Left renal pelvis (tissue), 4 donors: ENCODE measurements around the gene PNMA8C. TPM values are rescaled to one million over a fixed set of nuclear protein-coding genes. Genes with fewer than 3 reads are reported as not detected.
"Not testable (repeated sequence)": the region's sequence is repeated elsewhere in the genome, so short reads cannot be mapped to it uniquely, and the experiment has no call there.

Source experiments
- DNase-seq, 4 donors: peaks; one replicate each; pipeline ENCODE4 v3.0.0-alpha.2; 2013; ENCODE audit warnings: low read depth in 4 of 4, low spot score in 3 of 4
- polyA plus RNA-seq, 4 donors: library from polyadenylated mRNA; unstranded; fragments of 120-200 nt; gene quantifications; one replicate each; pipeline ENCODE4 v1.2.1, GENCODE V29; 2013; ENCODE audit not compliant: insufficient read length in 4 of 4

Gene PNMA8C
- polyA plus RNA-seq, 4 donors = 0.50 to 6.7 (median 0.73) TPM

DNA sequence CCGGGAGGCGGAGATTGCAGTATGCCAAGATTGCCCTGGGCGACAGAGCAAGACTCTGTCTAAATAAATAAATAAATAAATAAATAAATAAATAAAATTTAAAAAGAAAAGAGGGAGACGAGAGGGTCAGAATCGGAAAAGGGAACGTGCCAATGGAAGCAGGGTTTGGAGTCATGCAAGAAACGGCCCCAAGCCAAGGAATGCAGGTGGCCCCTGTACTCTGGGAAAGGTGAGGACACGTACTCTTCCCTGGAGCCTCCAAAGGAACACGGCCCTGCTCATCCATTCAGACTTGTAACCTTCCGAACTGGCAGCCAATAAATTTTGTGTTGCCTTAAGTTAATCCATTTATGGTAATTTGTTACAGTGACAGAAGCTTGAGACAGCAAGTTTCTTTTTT lies 19.9 kb upstream of the PNMA8C start:
- DNase-seq = no peak

DNA sequence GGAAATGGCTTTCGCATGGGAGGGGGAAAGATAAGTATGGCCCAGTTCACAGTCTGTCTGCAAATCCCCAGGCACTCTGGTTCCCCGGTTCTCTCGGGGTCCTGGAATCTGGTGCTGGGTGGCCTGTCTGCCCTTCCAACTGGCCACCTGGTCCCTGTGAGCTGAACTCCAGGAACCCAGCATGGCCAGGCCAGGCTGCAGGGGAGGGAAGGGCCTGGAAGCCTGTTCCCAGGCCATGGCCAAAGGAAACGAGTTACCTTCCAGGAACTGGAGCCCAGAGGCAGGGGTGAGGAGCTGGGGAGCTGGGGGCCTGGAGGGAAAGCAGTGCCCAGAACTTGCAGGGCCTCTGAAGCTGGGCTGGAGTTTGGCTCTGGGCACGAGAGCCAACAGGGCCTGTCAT lies 19.1 kb upstream of the PNMA8C start:
- DNase-seq = no peak

DNA sequence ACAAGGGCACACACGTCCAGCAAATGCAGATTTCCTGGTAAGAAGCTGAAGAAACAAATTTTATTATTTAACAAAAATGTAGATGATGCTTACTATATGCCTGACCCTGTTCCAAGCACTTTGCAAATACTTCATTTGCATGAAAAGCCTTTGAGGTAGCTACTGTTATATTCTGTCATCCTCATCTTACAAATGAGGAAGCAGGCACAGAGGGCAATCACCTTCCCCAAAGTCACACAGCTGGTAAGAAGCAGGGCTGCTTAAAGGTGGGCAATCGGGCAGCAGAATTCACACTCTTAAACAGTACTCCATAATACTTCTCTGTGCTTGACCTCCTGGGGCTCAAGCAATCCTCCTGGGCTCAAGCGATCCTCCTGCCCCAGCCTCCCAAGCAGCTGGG lies 18.3 kb upstream of the PNMA8C start:
- DNase-seq = no peak

DNA sequence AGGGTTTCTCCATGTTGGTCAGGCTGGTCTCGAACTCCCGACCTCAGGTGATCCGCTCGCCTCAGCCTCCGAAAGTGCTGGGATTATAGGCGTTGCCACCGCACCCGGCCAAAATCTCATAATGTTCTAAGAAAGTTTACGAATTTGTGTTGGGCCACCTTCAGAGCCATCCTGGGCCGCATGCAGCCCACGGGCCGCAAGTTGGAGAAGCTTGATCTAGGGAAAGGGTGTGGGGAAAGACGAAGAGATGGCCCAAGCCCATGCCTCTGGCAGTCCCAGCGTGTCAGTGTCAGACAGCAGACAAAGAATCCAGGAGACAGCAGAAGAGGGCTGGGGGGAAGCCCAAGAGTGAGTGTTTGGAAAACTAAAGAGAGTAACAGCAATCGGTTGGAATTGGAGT lies 17.3 kb upstream of the PNMA8C start:
- no peak for DNase-seq

DNA sequence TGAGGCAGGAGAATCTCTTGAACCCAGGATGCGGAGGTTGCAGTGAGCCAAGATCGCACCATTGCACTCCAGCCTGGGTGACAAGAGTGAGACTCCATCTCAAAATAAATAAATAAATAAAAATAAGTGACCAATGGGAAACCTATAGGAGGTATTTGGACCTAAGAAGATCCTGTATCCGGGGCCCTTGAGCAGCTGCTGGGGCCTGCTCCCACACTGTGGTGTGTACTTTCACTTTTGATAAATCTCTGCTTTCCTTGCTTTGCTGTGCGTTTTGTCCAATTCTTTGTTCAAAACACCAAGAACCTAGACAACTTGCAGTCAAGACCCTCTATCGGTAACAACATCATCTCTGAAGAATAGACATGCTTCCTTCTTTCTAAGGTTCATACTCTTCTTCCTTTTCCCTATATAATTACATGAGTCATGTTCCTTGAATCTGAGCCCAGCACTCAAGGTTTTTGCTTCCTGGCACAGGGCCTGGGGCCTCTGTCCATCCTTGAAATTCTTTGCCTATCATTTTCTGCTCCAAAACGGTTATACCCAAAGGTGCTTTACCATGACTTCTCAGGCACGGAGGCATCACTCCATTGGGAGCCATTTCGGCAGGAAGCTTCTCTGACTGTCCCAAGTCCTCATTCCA lies 14.2 kb upstream of the PNMA8C start:
- no peak for DNase-seq

DNA sequence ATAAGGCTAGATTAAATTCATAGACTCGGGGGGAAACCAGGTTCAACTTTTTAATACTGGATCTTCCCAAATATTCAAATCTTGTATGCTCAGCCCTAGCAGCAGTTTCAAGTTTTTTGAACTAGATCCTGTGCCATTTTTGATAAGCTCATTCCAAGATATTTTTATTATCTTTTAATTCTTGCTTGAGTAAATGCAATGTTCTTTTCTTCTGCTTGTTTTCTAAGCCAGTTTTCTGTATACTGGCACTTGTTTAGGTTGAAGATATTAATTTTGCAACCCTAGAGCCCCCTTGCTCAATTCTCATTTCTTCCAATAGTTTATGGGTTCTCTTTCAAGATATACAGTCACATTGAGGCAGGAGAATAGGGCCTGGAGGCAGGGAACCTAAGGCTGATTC lies 13.1 kb upstream of the PNMA8C start:
- no peak for DNase-seq

DNA sequence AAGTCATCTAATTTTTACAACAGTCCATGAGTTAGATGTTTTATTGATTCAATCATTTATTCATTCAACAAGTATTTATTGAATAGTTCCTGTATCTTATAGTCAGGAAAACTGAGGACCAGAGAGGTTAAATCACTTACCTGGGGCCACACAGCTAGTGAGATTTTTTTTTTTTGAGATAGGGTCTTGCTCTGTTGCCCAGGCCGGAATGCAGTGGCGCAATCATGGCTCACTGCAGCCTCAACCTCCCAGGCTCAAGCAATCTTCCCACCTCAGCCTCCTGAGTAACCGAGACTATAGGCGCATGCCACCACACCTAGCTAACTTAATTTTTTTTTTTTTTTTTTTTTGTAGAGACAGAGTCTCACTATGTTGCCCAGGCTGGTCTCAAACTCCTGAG lies 7.0 kb upstream of the PNMA8C start:
- not testable (repeated sequence) for DNase-seq

DNA sequence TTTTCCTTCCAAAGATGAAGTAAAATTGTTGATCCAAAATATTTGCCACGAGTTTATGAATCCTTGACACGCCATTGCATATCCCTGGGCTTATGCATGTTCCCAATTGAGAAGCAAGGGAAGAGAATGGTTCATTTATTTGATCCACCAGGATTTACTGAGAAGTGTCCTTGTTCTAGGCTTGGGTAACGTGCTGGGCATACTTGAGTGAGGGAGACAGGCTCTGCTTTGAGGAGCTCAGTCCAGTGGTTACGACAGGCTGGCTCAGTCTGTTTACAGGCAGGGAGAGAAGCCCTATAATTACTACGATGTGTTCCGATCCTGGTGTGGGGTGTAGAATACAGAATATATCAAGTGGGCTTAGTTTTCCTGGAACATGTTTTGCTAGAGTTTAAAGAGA lies 6.3 kb upstream of the PNMA8C start:
- DNase-seq = no peak

DNA sequence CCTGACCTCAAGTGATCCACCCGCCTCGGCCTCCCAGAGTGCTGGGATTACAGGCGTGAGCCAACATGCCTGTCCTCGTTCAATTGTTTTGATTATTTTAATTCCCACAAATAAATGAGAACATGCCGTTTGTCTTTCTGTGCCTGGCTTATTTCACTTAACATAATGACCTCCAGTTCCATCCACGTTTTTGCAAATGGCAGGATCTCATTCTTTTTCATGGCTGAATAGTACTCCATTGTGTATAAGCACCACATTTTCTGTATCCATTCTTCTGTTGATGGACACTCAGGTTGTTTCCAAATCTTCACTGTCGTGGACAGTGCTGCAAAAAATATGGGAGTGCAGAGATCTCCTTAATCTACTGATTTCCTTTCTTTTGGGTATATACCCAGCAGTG lies 4.7 kb upstream of the PNMA8C start:
- DNase-seq = not testable (repeated sequence)

DNA sequence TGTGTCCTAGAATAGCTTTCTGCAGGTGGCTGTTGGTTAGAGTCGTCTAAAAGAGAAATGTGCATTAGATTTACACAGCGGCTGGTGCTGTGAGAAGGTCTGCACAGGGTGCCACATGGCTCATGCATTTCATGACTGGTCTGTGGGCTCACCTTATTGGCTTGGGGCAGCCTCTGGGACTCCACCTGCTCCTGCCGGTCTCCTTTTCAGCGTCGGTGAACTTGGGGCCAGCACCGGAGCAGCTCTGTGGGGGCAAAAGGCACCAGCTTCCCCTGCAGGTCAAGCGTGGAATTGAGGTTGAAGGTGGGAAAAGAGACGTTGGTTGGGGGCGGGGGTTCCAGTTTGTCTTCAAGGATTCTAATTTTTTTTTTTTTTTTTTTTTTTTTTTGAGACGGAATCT lies 3.1 kb upstream of the PNMA8C start:
- DNase-seq = no peak

DNA sequence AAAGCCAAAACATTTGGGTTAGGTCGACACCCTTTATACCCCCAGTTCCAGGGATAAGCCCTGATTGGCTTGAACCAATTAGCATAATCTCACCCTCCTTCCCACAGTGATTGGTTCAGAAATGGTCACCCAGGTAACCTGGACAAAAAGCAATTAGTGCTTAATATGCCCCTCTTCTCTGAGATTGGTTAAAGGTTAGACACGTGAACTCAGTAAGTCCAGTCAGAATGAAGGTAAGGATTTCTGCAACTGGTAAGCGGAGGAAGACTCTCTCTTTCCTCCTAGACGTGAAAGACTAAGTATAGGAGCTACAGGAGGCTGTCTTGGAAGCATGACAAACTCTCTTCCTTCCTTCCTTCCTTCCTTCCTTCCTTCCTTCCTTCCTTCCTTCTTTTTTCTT lies 1.3 kb upstream of the PNMA8C start:
- DNase-seq = no peak

DNA sequence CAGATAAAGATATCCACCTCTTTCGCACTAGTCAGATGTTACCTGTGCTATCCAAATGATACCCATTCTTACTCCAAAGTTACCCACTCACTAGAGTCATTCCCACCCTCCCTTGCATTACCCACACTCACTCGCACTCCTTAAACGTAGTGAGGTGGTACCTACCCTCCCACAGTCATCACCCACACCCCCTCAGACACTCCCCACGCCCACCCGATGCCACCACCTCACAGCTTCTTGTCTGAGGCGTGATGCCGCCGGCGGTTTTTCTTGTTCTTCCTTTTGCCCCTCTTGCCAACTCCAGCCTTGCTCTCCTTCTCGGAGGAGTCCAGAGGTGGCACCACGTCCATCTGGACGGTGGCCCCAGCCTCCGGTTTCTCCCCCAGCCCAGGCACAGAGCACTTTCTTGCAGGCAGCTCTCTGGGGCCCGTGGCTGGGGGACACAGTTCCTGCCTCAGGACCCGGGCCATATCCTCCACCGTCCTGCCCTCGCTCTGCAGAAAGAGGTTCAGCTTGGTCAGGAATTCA lies 1.2 kb downstream of the PNMA8C start:
- DNase-seq = no peak

DNA sequence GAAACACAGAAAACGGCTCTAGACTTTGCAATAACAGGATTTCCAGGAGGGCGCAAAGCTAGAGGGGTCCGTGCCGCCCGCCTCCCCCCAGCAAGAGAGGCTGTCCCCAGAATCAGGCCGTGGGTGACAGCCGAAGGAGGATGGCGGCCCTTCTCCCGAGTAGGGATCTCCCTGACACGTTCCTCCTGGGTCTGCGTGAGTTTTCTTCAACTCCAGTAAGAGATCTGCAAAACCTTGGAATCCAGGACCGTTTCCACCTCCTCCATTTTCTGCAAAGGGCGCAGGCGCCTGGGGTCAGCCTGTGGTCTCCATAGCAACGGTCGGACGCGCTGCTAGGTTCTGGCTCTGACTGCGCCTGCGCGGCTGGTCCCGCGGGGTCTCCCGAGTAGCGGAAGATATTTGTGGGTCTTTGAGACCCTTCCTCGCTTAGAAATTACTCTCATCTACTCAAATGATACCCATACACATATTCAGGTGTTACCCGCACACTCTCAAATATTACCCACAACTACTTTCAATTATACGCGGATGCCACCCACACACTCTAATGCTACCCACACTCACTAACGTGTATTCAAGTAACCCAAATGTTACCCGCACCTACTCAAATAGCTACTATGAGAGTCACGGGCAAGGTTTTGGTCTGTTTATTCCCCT lies 2.1 kb downstream of the PNMA8C start:
- DNase-seq = no peak

DNA sequence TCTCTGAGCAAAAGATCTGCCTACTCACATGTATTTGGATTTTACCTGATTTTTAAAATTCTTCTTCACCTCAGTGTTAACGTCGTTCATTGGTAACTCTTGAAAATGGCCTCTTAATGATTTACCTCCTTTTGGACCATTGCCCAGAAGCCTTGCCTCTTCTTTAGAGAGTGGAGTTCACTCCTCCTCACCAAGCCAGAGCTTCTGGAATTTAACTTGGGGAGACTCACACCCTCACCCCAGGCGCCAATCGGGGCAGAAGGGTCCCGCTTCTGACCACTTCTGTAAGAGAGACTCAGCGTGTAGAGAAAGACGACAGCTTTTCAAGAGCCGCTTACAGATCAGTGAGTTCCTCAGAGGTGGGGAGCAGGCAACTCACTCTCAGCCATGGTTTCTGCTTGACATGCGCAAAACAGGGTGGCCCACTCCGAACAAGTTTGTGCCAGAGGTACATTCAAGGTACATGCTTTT lies 2.7 kb downstream of the PNMA8C start:
- no peak for DNase-seq

DNA sequence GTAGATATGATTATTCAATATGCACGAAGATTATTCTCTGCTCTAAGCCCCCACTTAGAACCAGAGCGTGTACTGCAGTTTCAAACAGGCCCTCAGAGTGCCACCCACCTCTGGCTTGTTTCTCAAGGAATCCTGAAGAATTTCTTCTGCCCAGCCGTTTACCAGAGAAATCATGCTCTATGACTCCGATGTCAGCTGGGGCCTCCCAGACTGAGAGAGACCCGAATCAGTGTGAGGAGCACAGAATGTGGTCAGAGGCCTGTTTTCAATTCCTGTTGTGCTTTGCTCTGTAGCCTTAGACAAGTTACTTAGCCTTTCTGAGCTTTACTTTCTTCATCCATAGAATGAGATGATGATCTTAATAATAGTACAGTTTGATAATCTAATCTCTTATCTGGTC lies 5.5 kb downstream of the PNMA8C start:
- no peak for DNase-seq

DNA sequence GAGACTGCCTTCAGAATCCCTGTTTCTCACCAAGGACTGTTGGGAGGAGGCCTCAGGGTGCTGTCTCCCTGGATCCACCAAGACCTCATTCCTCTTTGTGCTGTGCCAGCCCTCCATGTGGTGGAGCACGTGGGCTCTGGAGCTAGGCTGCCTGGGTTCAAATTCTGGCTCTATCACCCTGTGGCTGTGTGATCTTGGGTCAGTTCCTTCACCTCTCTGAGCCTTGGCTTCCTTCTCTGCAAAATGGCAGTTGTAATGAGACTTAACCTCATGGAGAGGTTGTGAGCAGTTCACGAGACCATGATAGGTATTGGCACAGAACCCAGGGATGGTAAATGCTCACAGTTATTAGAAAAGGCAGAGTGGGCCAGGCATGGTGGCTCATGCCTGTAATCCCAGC lies 6.4 kb downstream of the PNMA8C start:
- no peak for DNase-seq

DNA sequence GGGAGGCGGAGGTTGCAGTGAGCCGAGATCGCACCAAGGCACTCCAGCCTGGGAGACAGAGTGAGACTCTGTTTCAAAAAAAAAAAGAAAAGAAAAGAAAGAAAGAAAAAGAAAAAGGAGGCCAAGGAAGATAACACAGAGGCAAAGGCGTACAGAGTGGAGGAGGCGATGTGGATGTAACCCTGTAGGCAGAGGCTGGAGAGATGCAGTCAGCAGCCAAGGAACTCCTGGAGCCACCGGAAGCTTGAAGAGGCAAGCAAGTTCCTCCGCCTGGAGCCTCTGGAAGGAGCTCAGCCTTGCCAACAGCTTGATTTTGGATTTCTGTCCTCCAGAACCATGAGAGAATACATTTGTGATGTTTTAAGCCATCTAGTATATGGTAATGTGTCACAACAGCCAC lies 8.7 kb downstream of the PNMA8C start:
- no peak for DNase-seq

DNA sequence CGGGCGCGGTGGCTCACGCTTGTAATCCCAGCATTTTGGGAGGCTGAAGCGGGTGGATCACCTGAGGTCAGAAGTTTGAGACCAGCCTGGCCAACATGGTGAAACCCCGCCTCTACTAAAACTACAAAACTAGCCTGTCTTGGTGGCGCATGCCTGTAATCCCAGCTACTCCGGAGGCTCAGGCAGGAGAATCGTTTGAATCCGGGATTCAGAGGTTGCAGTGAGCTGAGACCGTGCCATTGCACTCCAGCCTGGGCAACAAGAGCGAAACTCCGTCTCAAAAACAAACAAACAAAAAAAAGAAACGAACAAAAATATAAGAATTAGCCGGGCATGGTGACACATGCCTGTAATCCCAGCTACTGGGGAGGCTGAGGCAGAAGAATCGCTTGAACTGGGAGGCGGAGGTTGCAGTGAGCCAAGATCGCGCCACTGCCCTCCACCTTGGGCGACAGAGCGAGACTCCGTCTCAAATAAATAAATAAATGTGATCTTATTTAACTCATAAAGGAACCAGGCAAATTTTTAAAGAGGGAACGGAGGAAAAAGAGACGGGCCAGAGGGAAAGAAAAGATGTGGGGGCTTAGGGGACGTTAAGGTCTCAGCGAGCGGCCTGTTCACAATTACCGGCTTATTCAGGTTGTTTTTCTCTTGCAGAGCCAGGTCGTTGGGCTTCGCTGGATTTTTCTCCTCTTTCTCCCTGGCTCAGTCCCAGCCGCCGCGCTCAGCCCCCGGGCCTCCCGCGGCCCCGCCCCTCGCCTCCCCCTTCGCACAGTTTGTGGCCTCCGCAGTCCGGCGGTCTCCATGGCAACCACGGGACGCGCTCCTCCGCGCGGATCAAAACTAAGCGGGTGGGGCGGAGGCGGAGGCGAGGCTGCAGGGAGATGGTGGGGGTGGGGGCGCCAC lies 12.7 kb downstream of the PNMA8C start:
- peak in 3 of 4 donors; percentile 87 to 90 (median 89) for DNase-seq

DNA sequence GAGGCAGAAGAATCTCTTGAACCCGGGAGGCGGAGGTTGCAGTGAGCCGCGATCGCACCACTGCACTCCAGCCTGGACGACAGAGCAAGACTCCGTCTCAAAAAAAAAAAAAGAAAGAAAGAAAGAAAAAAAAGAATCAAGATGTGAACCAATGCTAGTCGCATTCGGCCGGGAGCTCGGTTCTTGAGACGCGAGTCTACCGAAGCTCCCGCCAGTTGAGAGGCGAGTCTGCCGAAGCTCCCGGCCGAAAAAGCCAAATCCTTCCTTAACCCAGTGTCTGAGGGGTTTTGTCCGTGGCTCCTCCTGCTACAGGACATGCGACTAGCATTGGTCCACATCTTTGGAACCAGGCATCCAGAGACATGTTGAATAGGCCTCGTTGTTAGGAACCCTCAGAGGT lies 13.8 kb downstream of the PNMA8C start:
- not testable (repeated sequence) for DNase-seq

DNA sequence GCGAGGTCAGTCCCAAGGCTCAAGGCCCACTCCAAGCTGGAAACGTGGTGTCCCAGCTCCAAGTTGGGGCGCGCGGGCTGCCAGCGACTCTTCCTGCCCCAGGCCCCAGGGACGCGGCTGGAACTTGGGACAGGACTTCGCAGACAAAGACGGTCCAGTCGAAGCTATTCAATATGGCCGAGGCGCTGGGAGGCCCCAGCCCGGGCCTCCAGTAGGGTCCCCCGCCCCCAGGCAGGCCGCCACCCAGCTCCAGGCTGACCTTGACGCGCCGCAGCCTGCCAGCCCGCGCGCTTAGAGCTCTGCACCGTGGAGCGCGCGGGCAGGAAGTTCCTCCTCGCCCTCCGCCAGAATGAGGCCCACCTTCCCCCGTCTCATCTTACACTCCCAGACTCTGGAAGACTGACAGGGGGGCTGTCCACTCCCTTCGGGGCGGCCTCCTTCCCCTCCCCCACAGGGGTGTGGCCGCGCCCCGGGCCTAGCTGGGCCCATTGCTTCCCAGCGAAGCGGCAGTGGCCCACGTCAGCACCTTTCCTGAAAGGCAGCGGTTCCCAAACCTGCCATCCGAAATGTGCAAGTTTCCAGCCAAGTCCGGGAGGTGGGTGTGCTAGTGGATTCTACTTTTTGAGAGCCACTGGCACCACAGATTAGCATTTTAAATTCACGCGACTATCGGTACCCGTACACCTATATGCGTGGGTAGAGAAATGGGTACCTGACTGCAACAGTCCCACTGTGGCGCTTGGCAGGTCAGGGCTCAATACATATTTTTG lies 15.3 kb downstream of the PNMA8C start, which contains the start of gene CCDC8:
CCDC8 (minus strand) TSS at position 303 of the 770 bp plus-strand sequence. CDS start 754 bp downstream, outside the sequence.
- peak; percentile 94 to 97 (median 96) for DNase-seq
